Bronchial epithelial cell (primary cell): ENCODE results near the gene MCUR1. TPM values are rescaled to one million over a fixed set of nuclear protein-coding genes. Genes with fewer than 3 reads are reported as not detected.

Experiments used
- DNase-seq: peaks from one replicate; pipeline ENCODE4 v3.0.0-alpha.2; 2010; ENCODE audit warnings: low read depth
- FAIRE-seq: peaks from 2 replicates; lab custom pipeline; 2011; peaks lifted over from hg19 to GRCh38; lab: Jason Lieb, UNC
- H3K27me3 ChIP-seq: 2 replicates; pipeline ENCODE4 v1.5.1; 2011; ENCODE audit warnings: low read length; ENCODE audit not compliant: control insufficient read depth, insufficient read depth
- H3K36me3 ChIP-seq: 2 replicates; pipeline ENCODE4 v1.5.1; 2011; ENCODE audit warnings: low read length; ENCODE audit not compliant: control insufficient read depth, insufficient read depth
- H3K4me3 ChIP-seq: 2 replicates; pipeline ENCODE4 v1.5.1; 2011; ENCODE audit warnings: mild to moderate bottlenecking, low read depth, low read length, control low read depth
- CTCF ChIP-seq: IDR thresholded peaks from 2 replicates; pipeline ENCODE4 v1.5.1; 2011; ENCODE audit warnings: mild to moderate bottlenecking, moderate library complexity, low read length, control low read depth, inconsistent platforms; ENCODE audit not compliant: insufficient read depth, severe bottlenecking
- total RNA-seq: library from RNA; depleted of rRNA; stranded (reverse); fragments of >200 nt; gene quantifications from 2 replicates; pipeline ENCODE4 v1.2.1, GENCODE V29; 2014

Gene MCUR1
- total RNA-seq, 1 donor from 2014 or later = 10.0 TPM

GRCh38 chr6:13800615-13801014, 13.7 kb downstream of the MCUR1 start:
- H3K4me3 ChIP-seq = no peak overlapping the region
- no peak for FAIRE-seq

GRCh38 chr6:13796781-13797180, 17.6 kb downstream of the MCUR1 start:
- FAIRE-seq (no peak), DNase-seq (peak; percentile 66)
- no peak overlapping the region for H3K4me3 ChIP-seq
- H3K36me3 ChIP-seq = peaks cover 6% of the 10 kb centered on the region
- no peak for TF ChIP-seq CTCF
- H3K27me3 ChIP-seq = no peaks in the 10 kb centered on the region

More at GRCh38 chr6:13800615-13801014, 13.7 kb downstream of the MCUR1 start:
- no peak for DNase-seq
- no peak for TF ChIP-seq CTCF
- Histone ChIP-seq H3K27me3 (no peaks in the 10 kb centered on the region), H3K36me3 (peaks cover 6% of the 10 kb centered on the region)

- TF ChIP-seq CTCF = peak; percentile 88
- Histone ChIP-seq H3K4me3 (no peak overlapping the region), H3K36me3 (peaks cover 3% of the 10 kb centered on the region), H3K27me3 (no peaks in the 10 kb centered on the region)
- DNase-seq (peak; percentile 76), FAIRE-seq (no peak)
Measured at GRCh38 chr6:13795041-13795750, 19.2 kb downstream of the MCUR1 start.

- Histone ChIP-seq H3K4me3 (no peak overlapping the region), H3K36me3 (peaks cover 3% of the 10 kb centered on the region), H3K27me3 (no peaks in the 10 kb centered on the region)
- no peak for TF ChIP-seq CTCF
- FAIRE-seq (no peak), DNase-seq (peak; percentile 77)
Measured at GRCh38 chr6:13794184-13794583, 20.2 kb downstream of the MCUR1 start.

GRCh38 chr6:13789746-13790145, 24.6 kb downstream of the MCUR1 start:
- TF ChIP-seq CTCF = no peak
- Histone ChIP-seq H3K36me3 (peaks cover 3% of the 10 kb centered on the region), H3K27me3 (no peaks in the 10 kb centered on the region), H3K4me3 (no peak overlapping the region)
- DNase-seq (no peak), FAIRE-seq (no peak)

GRCh38 chr6:13788820-13789219, 25.5 kb downstream of the MCUR1 start:
- no peak for FAIRE-seq
- TF ChIP-seq CTCF = no peak
- Histone ChIP-seq H3K4me3 (no peak overlapping the region), H3K36me3 (peaks cover 3% of the 10 kb centered on the region), H3K27me3 (no peaks in the 10 kb centered on the region)
- no peak for DNase-seq
